Adrenal gland (tissue), 5 donors: ENCODE data around the gene ACTR6.

Source experiments
- POLR2A ChIP-seq, 2 donors: fragments of 450-650 bp; IDR thresholded peaks; one replicate each; pipeline ENCODE4 v1.6.1; 2017; ENCODE audit warnings: antibody characterized with exemption in 2 of 2, mild to moderate bottlenecking in 2 of 2, moderate library complexity in 1 of 2
- TF ChIP-seq, protein P1 (sequence below), 6 experiments: fragments of 450-650 bp in 4 of 6; fragments of 200-600 bp in 2 of 6; sonication (generic) in 1 of 6; IDR thresholded peaks; 1 replicate in 5 of 6; 2 replicates in 1 of 6; pipeline versions ENCODE4 v1.5.1 to v1.8.0; 2016 to 2021; ENCODE audit warnings: antibody characterized with exemption in 6 of 6, mild to moderate bottlenecking in 2 of 6, moderate library complexity in 1 of 6
- donor health status: DM: no; HTN: no; CAD: no.

DNA sequence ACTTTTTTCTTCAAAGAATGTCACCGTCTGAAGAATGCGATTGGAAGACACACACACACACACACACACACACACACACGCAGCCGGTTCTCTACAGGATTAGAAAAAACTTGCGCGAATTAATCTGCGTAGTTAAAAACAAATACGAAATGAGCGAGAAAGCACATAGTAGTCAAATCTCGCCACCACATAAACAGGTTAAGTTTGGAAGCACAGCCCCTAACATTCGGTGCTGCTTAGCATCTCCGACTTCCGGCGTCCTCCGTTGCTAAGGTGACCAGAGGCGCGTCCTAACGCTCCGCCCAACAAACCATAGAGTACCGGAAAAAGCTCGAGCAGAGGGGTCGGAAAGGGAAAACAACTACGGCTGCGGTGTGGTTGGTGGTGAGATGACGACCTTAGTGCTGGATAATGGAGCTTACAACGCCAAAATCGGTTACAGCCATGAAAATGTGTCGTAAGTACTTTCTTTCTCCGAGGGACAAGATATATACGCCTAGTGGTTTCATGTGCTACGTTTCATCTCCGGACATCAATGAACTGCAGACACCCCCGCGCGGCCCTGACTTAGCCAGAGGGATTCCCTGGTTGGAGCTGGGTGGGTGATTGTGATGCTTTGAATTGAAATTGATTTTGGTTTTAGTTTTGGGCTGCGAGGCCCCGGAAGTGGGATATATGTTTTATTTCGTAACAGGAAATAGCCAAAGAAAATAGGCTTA, at the start of gene ACTR6:
- TF ChIP-seq, protein P1, sequence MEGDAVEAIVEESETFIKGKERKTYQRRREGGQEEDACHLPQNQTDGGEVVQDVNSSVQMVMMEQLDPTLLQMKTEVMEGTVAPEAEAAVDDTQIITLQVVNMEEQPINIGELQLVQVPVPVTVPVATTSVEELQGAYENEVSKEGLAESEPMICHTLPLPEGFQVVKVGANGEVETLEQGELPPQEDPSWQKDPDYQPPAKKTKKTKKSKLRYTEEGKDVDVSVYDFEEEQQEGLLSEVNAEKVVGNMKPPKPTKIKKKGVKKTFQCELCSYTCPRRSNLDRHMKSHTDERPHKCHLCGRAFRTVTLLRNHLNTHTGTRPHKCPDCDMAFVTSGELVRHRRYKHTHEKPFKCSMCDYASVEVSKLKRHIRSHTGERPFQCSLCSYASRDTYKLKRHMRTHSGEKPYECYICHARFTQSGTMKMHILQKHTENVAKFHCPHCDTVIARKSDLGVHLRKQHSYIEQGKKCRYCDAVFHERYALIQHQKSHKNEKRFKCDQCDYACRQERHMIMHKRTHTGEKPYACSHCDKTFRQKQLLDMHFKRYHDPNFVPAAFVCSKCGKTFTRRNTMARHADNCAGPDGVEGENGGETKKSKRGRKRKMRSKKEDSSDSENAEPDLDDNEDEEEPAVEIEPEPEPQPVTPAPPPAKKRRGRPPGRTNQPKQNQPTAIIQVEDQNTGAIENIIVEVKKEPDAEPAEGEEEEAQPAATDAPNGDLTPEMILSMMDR (IDR thresholded peaks at IDR 0.05) = peak in 2 of 6 experiments; percentile 7 to 9
- TF ChIP-seq POLR2A (IDR thresholded peaks at IDR 0.05) = peak; percentile 49 to 84
